ENCODE data around the gene GRIA4.

- TF ChIP-seq CTCF (IDR thresholded peaks at IDR 0.05; ENCODE audit: low read depth, low read length): no peak
- TF ChIP-seq POLR2A (IDR thresholded peaks at IDR 0.05; ENCODE audit: extremely low read depth, insufficient read length): no peak
- TF ChIP-seq MYC (IDR thresholded peaks at IDR 0.05; ENCODE audit: low read depth, low read length): no peak
- TF ChIP-seq MAX (IDR thresholded peaks at IDR 0.05; ENCODE audit: low read depth, low read length): no peak
Measured at GRCh38 chr11:105574974-105575373, 34.9 kb upstream of the GRIA4 start.

Data from NB4 (cell line).